Adrenal gland (tissue), 12 donors: ENCODE measurements around the gene GPRC5C. TPM values are rescaled to one million over a fixed set of nuclear protein-coding genes. Genes with fewer than 3 reads are reported as not detected.

Experiments
- DNase-seq, 7 donors: peaks; one replicate each; pipeline ENCODE4 v3.0.0-alpha.2; 2019 to 2020
- H3K27ac ChIP-seq, 5 donors: fragments of 200-600 bp; sonication (generic) in 4 of 5; 1 replicate in 3 of 5; 2 replicates in 2 of 5; pipeline versions ENCODE4 v1.5.1 to v1.8.0; 2016 to 2020; ENCODE audit warnings: mild to moderate bottlenecking in 1 of 5
- H3K27me3 ChIP-seq: fragments of 200-600 bp; 2 replicates; pipeline ENCODE4 v1.8.0; 2021
- H3K36me3 ChIP-seq, 2 donors: fragments of 200-600 bp; replicated peaks in 1 of 2; 1 replicate in 1 of 2; 2 replicates in 1 of 2; pipeline versions ENCODE4 v1.5.1 to v1.8.0; 2018 to 2022
- H3K4me1 ChIP-seq, 2 donors: fragments of 200-600 bp; replicated peaks in 1 of 2; 1 replicate in 1 of 2; 2 replicates in 1 of 2; pipeline versions ENCODE4 v1.5.1 to v1.8.0; 2018 to 2021
- H3K4me3 ChIP-seq, 4 donors: fragments of 200-600 bp; sonication (generic) in 3 of 4; one replicate each; pipeline ENCODE4 v1.5.1; 2016 to 2018
- H3K9me3 ChIP-seq, 3 donors: fragments of 200-600 bp; sonication (generic) in 1 of 3; replicated peaks in 1 of 3; 1 replicate in 2 of 3; 2 replicates in 1 of 3; pipeline versions ENCODE4 v1.5.1 to v1.8.0; 2016 to 2021
- POLR2A ChIP-seq, 2 donors: fragments of 450-650 bp; IDR thresholded peaks; one replicate each; pipeline ENCODE4 v1.6.1; 2017; ENCODE audit warnings: antibody characterized with exemption in 2 of 2, mild to moderate bottlenecking in 2 of 2, moderate library complexity in 1 of 2
- WGBS, 4 donors: extraction: QIAGEN DNeasy Blood & Tissue Kit in 2 of 4; methylation state at CpG; one replicate each; pipeline versions ENCODE4 v1.1.5 to v1.1.7; 2013 to 2017; 5-methylcytosine and 5-hydroxymethylcytosine counted together
- intact Hi-C, 2 donors: fragments of 100-400 bp; cut with DNase I; formaldehyde crosslinking; loops; one replicate each; pipeline versions ENCODE4 v1.14.1 to v1.15.0; 2022 to 2023
- polyA plus RNA-seq, 3 donors: library from polyadenylated mRNA; stranded (reverse); fragments of 200-250 nt in 2 of 3; fragments of 350-450 nt in 1 of 3; fragmentation: Illumina TruSeq in 1 of 3; extraction: RNeasy Lipid Tissue Mini Kit (QIAGEN cat#74804) in 1 of 3; gene quantifications; one replicate each; pipeline ENCODE4 v1.2.3, GENCODE V29; 2013 to 2014
- total RNA-seq, 9 donors: library from RNA; depleted of rRNA in 4 of 9; stranded (reverse); fragments of >200 nt in 4 of 9; fragments of 120-200 nt in 1 of 9; fragmentation: NEBNext Ultra II Directional in 1 of 9; extraction: Animal tissue kit (Norgen Biotek cat#: 25700) in 1 of 9; gene quantifications; one replicate each; pipeline versions ENCODE4 v1.1.0 to v1.2.4, GENCODE V29; 2013 to 2023
- TF ChIP-seq, protein P1 (sequence below), 6 experiments: fragments of 450-650 bp in 4 of 6; fragments of 200-600 bp in 2 of 6; sonication (generic) in 1 of 6; IDR thresholded peaks; 1 replicate in 5 of 6; 2 replicates in 1 of 6; pipeline versions ENCODE4 v1.5.1 to v1.8.0; 2016 to 2021; ENCODE audit warnings: antibody characterized with exemption in 6 of 6, mild to moderate bottlenecking in 2 of 6, moderate library complexity in 1 of 6
- donor health status: healthy with polysubstance abuse.
- donor health status: Bipolar disorder and iron deficiency.
- donor health status: DM: yes; HTN: yes; CAD: no.
- donor health status: DM: no; HTN: no; CAD: no.
- donor health status: DM: no; HTN: no; CAD: no.
- donor health status: DM: yes; HTN: yes; CAD: no.

GPRC5C gene
- total and polyA plus RNA-seq, 12 donors = 2.7 to 67.2 (median 30.5) TPM

DNA sequence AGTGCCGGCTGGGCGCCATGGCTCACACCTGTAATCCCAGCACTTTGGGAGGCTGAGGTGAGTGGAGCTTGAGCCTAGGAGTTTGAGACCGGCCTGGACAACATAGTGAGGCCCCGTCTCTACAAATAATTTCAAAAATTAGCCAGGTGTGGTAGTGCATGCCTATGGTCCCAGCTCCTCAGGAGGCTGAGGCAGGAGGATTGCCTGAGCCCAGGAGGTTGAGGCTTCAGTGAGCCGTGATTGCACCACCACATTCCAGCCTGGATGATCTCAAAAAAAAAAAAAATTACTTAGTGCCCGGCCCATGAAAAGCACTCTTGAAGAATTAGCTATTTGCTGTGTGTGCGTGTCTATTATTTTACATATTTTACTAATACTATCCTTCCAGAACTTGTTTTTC lies 9.6 kb downstream of the GPRC5C start:
- no peak overlapping the region for H3K27ac ChIP-seq
- peaks cover 27 to 34% of the 10 kb centered on the region in 2 donors for H3K4me1 ChIP-seq
- H3K36me3 ChIP-seq = no peaks in the 10 kb centered on the region
- H3K4me3 ChIP-seq = no peak overlapping the region
- no peak for DNase-seq
- H3K9me3 ChIP-seq = no peaks in the 10 kb centered on the region
- TF ChIP-seq POLR2A (IDR thresholded peaks at IDR 0.05) = no peak
- TF ChIP-seq, protein P1, sequence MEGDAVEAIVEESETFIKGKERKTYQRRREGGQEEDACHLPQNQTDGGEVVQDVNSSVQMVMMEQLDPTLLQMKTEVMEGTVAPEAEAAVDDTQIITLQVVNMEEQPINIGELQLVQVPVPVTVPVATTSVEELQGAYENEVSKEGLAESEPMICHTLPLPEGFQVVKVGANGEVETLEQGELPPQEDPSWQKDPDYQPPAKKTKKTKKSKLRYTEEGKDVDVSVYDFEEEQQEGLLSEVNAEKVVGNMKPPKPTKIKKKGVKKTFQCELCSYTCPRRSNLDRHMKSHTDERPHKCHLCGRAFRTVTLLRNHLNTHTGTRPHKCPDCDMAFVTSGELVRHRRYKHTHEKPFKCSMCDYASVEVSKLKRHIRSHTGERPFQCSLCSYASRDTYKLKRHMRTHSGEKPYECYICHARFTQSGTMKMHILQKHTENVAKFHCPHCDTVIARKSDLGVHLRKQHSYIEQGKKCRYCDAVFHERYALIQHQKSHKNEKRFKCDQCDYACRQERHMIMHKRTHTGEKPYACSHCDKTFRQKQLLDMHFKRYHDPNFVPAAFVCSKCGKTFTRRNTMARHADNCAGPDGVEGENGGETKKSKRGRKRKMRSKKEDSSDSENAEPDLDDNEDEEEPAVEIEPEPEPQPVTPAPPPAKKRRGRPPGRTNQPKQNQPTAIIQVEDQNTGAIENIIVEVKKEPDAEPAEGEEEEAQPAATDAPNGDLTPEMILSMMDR (IDR thresholded peaks at IDR 0.05) = no peak
- no peaks in the 10 kb centered on the region for H3K27me3 ChIP-seq
- intact Hi-C loops = no loop called here
- 90 to 94% (median 92%) methylated on average over 7 of the region's 7 CpGs for WGBS, 4 donors

DNA sequence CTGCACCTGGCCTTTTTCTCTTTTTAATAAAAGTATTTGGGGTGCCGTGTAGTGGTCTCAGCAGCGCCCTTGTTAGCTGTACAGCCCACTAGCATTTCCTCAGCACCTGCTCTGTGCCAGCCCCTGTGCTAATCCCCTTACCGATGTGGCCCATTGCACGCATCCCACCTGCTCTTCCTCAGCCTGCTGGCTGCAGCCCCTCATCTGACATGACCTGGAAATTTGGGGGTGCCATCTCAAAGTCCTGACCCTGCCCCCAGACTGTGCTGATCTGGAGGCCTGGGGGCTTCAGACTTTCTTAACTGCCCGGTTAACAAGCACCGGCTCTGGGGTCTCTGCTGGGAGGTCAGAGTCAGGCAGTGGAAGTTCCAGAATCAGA lies 10.4 kb downstream of the GPRC5C start:
- Histone ChIP-seq H3K27ac (peak overlapping the region; percentile 82 to 96 (median 91)), H3K9me3 (no peaks in the 10 kb centered on the region), H3K4me1 (peaks cover 27 to 34% of the 10 kb centered on the region in 2 donors), H3K27me3 (no peaks in the 10 kb centered on the region), H3K36me3 (no peaks in the 10 kb centered on the region), H3K4me3 (peak overlapping the region in 1 of 4 donors; percentile 36)
- intact Hi-C loops = no loop called here
- TF ChIP-seq POLR2A (IDR thresholded peaks at IDR 0.05) = no peak
- TF ChIP-seq, protein P1 (IDR thresholded peaks at IDR 0.05) = no peak
- DNase-seq = peak in 1 of 7 donors; percentile 31
- WGBS, 4 donors = 65 to 72% (median 69%) methylated on average over 6 of the region's 6 CpGs

DNA sequence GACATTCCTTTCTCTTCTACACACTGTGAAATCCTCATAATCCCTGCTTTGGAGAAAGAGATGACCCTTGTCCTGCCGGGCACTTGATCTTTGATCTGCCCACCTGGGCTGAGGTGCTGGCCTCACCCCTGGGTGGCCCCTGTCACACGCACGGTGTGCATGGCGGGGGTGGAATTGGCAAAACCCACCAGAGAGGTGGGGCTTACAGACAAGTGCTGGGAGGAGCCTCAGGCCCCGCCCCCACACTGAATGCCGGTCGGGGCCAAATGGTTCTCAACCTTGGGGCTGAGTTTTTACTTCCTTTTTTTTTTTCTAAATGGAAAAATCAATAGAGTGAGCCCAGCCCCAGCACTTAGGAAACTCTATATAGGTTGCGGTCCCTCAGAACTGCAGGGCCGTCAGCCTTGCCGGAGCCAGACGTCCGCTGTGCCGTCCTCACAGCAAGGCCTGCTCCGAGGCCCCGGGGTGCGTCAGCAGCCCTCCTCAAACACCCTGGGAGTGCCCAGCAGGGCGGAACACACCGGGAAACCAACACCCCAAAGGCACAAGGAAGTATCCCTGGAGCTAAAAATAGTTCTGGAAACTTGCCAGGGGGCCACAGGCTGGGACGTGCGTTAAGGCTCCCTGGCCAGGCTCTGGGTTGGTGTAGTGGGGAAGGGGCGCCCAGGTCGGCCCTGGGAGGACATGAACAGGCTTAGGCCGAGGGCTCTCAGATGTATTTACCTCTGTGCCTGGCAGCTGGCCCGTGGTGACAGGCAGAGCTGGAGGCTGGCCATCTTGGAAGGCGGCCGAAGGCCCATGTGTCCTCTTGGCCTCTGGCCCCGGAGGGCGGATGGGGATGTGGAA lies 11.0 kb downstream of the GPRC5C start:
- peak; percentile 90 to 98 (median 96) for DNase-seq

More for the DNA sequence above, 11.0 kb downstream of the GPRC5C start:
- no peaks in the 10 kb centered on the region for H3K27me3 ChIP-seq
- TF ChIP-seq POLR2A (IDR thresholded peaks at IDR 0.05) = peak in 1 of 2 donors; percentile 68
- TF ChIP-seq, protein P1 (IDR thresholded peaks at IDR 0.05) = no peak
- H3K9me3 ChIP-seq = no peaks in the 10 kb centered on the region
- peak overlapping the region; percentile 82 to 96 (median 91) for H3K27ac ChIP-seq
- no peaks in the 10 kb centered on the region for H3K36me3 ChIP-seq
- intact Hi-C loops = no loop called here
- WGBS, 4 donors = 4 to 15% (median 7%) methylated on average over 14 to 28 of the region's 28 CpGs
- H3K4me1 ChIP-seq = peaks cover 27 to 34% of the 10 kb centered on the region in 2 donors
- H3K4me3 ChIP-seq = peak overlapping the region in 2 of 4 donors; percentile 15 to 36
